Measurements from ENCODE around the gene NAXE. TPM values are rescaled to one million over a fixed set of nuclear protein-coding genes. Genes with fewer than 3 reads are reported as not detected.

The NAXE gene
- total RNA-seq, 4 donors from 2014 or later, result 25.1 to 104 (median 77.5) TPM

DNA sequence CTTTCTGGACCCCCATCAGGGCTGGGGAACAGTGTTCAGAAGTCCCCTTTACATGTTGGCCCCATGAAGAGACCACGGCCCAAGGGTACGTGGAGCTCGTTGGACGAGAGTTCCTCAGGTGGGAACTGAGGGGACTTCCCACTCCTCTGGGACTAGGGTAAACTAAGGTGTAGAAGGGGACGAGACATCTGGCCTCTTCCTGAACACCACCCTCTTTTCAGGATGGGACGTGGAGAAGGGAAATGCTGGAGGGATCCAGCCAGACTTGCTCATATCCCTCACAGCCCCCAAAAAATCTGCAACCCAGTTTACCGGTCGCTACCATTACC lies 2.0 kb downstream of the NAXE start:
- Histone ChIP-seq H3K27me3 (no peaks in the 10 kb centered on the region), H3K9me3 (no peaks in the 10 kb centered on the region), H3K36me3 (peaks cover 0 to 9% (median 0%) of the 10 kb centered on the region in 4 donors), H3K4me3 (no peak overlapping the region), H3K4me1 (peaks cover 9 to 14% (median 11%) of the 10 kb centered on the region in 4 donors), H3K27ac (no peak overlapping the region)
- DNase-seq, result no peak
- TF ChIP-seq POLR2AphosphoS5 (IDR thresholded peaks at IDR 0.05) (no peak), POLR2A (IDR thresholded peaks at IDR 0.05) (no peak), EP300 (IDR thresholded peaks at IDR 0.05; ENCODE audit: low read depth) (no peak)
- TF ChIP-seq, protein P1, sequence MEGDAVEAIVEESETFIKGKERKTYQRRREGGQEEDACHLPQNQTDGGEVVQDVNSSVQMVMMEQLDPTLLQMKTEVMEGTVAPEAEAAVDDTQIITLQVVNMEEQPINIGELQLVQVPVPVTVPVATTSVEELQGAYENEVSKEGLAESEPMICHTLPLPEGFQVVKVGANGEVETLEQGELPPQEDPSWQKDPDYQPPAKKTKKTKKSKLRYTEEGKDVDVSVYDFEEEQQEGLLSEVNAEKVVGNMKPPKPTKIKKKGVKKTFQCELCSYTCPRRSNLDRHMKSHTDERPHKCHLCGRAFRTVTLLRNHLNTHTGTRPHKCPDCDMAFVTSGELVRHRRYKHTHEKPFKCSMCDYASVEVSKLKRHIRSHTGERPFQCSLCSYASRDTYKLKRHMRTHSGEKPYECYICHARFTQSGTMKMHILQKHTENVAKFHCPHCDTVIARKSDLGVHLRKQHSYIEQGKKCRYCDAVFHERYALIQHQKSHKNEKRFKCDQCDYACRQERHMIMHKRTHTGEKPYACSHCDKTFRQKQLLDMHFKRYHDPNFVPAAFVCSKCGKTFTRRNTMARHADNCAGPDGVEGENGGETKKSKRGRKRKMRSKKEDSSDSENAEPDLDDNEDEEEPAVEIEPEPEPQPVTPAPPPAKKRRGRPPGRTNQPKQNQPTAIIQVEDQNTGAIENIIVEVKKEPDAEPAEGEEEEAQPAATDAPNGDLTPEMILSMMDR (IDR thresholded peaks at IDR 0.05), result no peak
- intact Hi-C loops (cut with DNase I; ENCODE audit: low total_unique reads), result no loop called here
- WGBS, 2 donors (ENCODE audit: low coverage in 1 of 2), result 89% methylated on average over 8 of the region's 8 CpGs; no CpG with 5 or more reads in 1 of the 2 donors
- in situ Hi-C loops (cut with MboI; ENCODE audit: low pct_ligation_motif_present in 1 of 4, low pct_unique_long_range_greater_than_20kb in 1 of 4, low sequenced_read_pairs in 3 of 4), result no loop called here

DNA sequence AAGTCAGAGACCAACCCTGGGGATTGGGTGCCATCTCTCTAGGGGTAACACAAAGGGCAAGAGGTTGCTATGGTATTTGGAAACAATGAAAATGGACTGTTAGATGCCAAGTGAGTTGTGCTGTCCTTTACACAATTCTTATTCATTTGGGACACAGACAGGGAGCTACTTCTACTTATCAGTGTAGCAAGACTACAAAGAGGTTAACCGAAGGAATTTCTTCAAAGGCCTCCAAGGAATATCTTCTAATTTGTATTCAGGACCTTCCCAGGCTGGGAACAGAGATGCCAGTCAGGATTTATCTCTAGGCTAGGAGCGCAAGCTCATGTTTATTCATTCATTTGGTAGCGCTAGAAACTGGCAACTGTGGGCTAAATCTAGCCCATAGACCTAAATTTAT lies 2.6 kb downstream of the NAXE start:
- Histone ChIP-seq H3K27me3 (no peaks in the 10 kb centered on the region), H3K27ac (no peak overlapping the region), H3K4me1 (peaks cover 9 to 14% (median 11%) of the 10 kb centered on the region in 4 donors), H3K4me3 (no peak overlapping the region), H3K36me3 (peaks cover 0 to 9% (median 0%) of the 10 kb centered on the region in 4 donors), H3K9me3 (no peaks in the 10 kb centered on the region)
- intact Hi-C loops (cut with DNase I; ENCODE audit: low total_unique reads), result no loop called here
- WGBS, 2 donors (ENCODE audit: low coverage in 1 of 2), result 91 to 100% methylated on average over 1 to 3 of the region's 3 CpGs
- TF ChIP-seq POLR2AphosphoS5 (IDR thresholded peaks at IDR 0.05) (no peak), EP300 (IDR thresholded peaks at IDR 0.05; ENCODE audit: low read depth) (no peak), POLR2A (IDR thresholded peaks at IDR 0.05) (no peak)
- TF ChIP-seq, protein P1 (IDR thresholded peaks at IDR 0.05), result no peak
- DNase-seq, result no peak
- in situ Hi-C loops (cut with MboI; ENCODE audit: low pct_ligation_motif_present in 1 of 4, low pct_unique_long_range_greater_than_20kb in 1 of 4, low sequenced_read_pairs in 3 of 4), result no loop called here

DNA sequence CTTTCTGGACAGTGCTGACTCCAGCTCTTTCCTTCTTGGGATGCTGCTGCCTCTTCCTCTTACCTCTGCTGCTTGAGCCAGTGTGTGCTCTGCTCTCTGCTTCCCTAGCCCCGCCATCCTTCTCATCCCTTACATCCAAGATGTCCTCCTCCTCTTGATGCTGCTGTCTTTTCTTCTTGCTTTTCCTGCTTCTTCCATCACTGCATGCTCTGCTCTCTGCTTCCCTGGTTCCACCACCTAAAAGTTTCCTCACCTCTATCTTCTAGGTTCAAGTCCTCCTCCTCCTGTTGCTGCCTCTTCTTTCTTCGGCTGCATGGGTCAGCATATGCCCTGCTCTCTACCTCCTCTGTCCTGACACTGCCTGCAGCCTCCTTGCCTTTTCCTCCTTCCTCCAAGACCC lies 3.4 kb downstream of the NAXE start:
- in situ Hi-C loops (cut with MboI; ENCODE audit: low pct_ligation_motif_present in 1 of 4, low pct_unique_long_range_greater_than_20kb in 1 of 4, low sequenced_read_pairs in 3 of 4) (no loop called here), intact Hi-C loops (cut with DNase I; ENCODE audit: low total_unique reads) (no loop called here)
- Histone ChIP-seq H3K4me1 (peaks cover 9 to 17% (median 12%) of the 10 kb centered on the region in 4 donors), H3K9me3 (no peaks in the 10 kb centered on the region), H3K36me3 (peaks cover 0 to 9% (median 0%) of the 10 kb centered on the region in 4 donors), H3K4me3 (no peak overlapping the region), H3K27me3 (no peaks in the 10 kb centered on the region), H3K27ac (no peak overlapping the region)
- WGBS, 2 donors (ENCODE audit: low coverage in 1 of 2), result 91 to 94% methylated on average over 2 of the region's 2 CpGs
- TF ChIP-seq, protein P1 (IDR thresholded peaks at IDR 0.05), result no peak
- TF ChIP-seq EP300 (IDR thresholded peaks at IDR 0.05; ENCODE audit: low read depth) (no peak), POLR2A (IDR thresholded peaks at IDR 0.05) (no peak)
- DNase-seq, result no peak

DNA sequence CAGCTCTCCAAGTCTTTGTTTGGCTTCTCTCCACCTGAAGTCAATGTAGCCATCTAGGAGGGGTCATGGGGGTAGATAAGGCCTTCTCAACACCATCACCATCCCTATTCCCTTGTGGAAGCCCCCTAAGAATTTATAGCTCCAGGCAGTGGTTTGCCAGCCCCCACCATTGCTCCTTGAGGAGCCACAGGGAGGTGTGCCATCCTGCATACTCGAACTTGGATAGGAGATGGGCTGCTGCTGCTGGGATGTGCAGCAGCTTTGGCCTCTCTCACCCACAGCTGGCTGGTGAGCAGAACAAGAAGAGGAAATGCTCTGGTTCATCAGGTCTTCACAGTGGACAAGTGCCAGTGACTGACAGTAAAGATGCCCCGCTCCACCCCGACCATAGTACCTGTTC lies 4.8 kb downstream of the NAXE start:
- DNase-seq, result no peak
- WGBS, 2 donors (ENCODE audit: low coverage in 1 of 2), result 76% methylated on average over 3 of the region's 3 CpGs; no CpG with 5 or more reads in 1 of the 2 donors
- peaks cover 0 to 9% (median 0%) of the 10 kb centered on the region in 4 donors for H3K36me3 ChIP-seq
- peaks cover 10 to 19% (median 17%) of the 10 kb centered on the region in 4 donors for H3K4me1 ChIP-seq
- H3K27ac ChIP-seq, result no peak overlapping the region
- no peak for TF ChIP-seq POLR2A (IDR thresholded peaks at IDR 0.05)
- in situ Hi-C loops (cut with MboI; ENCODE audit: low pct_ligation_motif_present in 1 of 4, low pct_unique_long_range_greater_than_20kb in 1 of 4, low sequenced_read_pairs in 3 of 4), result no loop called here
- H3K27me3 ChIP-seq, result no peaks in the 10 kb centered on the region
- intact Hi-C loops (cut with DNase I; ENCODE audit: low total_unique reads), result no loop called here
- H3K4me3 ChIP-seq, result no peak overlapping the region
- no peaks in the 10 kb centered on the region for H3K9me3 ChIP-seq

DNA sequence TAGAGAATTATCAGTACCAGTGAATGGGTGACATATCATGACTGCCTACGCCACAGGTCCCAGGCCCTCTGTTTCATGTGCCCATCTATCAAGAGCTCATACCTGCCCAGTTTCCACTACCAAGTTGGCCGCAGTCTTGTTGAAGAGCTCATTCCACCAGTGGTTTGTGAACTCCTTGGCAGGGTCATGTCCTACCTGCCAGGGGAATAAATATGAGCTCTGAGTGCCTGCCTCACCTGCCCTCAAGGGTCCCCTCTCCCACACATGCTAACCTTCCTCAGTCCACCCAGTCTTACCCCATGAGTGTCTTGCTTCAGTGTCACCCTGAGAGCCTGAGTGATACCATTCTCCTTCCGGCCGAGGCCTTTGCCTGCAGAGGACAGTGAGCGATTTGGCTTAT lies 6.5 kb downstream of the NAXE start:
- in situ Hi-C loops (cut with MboI; ENCODE audit: low pct_ligation_motif_present in 1 of 4, low pct_unique_long_range_greater_than_20kb in 1 of 4, low sequenced_read_pairs in 3 of 4) (no loop called here), intact Hi-C loops (cut with DNase I; ENCODE audit: low total_unique reads) (no loop called here)
- no peaks in the 10 kb centered on the region for H3K9me3 ChIP-seq
- H3K36me3 ChIP-seq, result peaks cover 0 to 9% (median 0%) of the 10 kb centered on the region in 4 donors
- WGBS, 2 donors (ENCODE audit: low coverage in 1 of 2), result 93% methylated on average over 5 of the region's 5 CpGs; no CpG with 5 or more reads in 1 of the 2 donors
- TF ChIP-seq EP300 (IDR thresholded peaks at IDR 0.05; ENCODE audit: low read depth) (no peak), POLR2AphosphoS5 (IDR thresholded peaks at IDR 0.05) (no peak)
- TF ChIP-seq, protein P1 (IDR thresholded peaks at IDR 0.05), result no peak
- DNase-seq, result no peak
- no peak overlapping the region for H3K4me3 ChIP-seq
- H3K27ac ChIP-seq, result no peak overlapping the region
- H3K27me3 ChIP-seq, result no peaks in the 10 kb centered on the region
- peaks cover 9 to 20% (median 17%) of the 10 kb centered on the region in 4 donors for H3K4me1 ChIP-seq
